Prostate gland (tissue), 2 donors: ENCODE data around the gene RAB43.

Source experiments
- POLR2A ChIP-seq: fragments of 450-650 bp; IDR thresholded peaks from one replicate; pipeline ENCODE4 v1.6.1; 2016; ENCODE audit warnings: antibody characterized with exemption, mild to moderate bottlenecking
- POLR2AphosphoS5 ChIP-seq: sonication (generic); formaldehyde crosslinking; IDR thresholded peaks from one replicate; pipeline ENCODE4 v1.6.1; 2017; ENCODE audit warnings: antibody characterized with exemption
- TF ChIP-seq, protein P1 (sequence below), 4 experiments: fragments of 200-600 bp in 2 of 4; fragments of 450-650 bp in 2 of 4; sonication (generic) in 2 of 4; IDR thresholded peaks; 1 replicate in 3 of 4; 2 replicates in 1 of 4; pipeline ENCODE4 v1.5.1; 2016 to 2019; ENCODE audit warnings: antibody characterized with exemption in 4 of 4, mild to moderate bottlenecking in 2 of 4, moderate library complexity in 2 of 4

- TF ChIP-seq, protein P1, sequence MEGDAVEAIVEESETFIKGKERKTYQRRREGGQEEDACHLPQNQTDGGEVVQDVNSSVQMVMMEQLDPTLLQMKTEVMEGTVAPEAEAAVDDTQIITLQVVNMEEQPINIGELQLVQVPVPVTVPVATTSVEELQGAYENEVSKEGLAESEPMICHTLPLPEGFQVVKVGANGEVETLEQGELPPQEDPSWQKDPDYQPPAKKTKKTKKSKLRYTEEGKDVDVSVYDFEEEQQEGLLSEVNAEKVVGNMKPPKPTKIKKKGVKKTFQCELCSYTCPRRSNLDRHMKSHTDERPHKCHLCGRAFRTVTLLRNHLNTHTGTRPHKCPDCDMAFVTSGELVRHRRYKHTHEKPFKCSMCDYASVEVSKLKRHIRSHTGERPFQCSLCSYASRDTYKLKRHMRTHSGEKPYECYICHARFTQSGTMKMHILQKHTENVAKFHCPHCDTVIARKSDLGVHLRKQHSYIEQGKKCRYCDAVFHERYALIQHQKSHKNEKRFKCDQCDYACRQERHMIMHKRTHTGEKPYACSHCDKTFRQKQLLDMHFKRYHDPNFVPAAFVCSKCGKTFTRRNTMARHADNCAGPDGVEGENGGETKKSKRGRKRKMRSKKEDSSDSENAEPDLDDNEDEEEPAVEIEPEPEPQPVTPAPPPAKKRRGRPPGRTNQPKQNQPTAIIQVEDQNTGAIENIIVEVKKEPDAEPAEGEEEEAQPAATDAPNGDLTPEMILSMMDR (IDR thresholded peaks at IDR 0.05): no peak
- TF ChIP-seq POLR2A: no peak
- no peak for TF ChIP-seq POLR2AphosphoS5
Observed at GRCh38 chr3:129118745-129119144, 2.9 kb downstream of the RAB43 start.
